ENCODE data around the gene FIBCD1.

DNA sequence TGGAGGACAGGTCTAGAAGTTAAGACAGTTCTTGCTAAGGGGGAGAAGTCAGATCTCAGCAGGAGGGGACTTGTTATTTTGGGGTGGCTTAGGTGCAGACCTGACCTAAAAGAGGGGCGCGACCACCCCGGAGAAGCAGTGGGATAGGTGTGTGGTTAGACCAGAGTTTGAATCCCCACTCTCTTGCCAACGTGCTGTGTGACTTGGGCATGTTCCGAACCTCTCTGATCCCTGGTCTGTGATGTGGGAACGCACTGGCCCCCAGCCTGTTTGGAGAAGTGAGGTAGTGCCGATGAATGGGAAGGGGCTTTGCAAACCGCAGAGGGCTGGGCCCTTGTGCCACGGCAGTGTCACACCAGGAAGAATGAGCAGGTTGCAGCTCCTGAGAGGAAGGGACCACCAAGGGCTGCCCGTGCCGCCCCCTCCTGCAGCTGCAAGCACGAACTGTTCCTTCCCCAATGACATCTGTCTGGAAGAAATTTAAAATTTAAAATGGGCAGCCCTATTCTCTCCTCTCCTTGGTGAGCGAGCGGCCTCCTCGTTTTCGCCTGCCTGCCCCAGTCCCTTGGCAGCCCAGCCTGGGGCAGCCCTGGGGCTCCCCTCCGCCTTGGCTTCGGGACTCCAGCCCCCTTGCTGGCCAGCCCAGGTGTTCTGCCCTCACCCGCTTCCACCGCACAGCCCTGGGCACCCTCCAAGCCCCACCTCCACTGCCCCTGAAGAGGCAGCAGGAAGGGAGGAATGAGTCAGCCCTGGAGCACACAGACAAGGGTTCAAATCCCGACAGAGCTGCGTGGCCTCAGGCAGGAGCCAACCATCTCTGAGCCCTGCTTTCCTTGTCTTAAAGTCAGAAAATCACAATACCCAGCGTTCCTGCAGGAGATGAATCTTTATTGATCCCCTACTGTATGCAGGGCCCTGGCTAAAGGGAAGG lies 1.6 kb downstream of the FIBCD1 start:
- TF ChIP-seq, protein P1, sequence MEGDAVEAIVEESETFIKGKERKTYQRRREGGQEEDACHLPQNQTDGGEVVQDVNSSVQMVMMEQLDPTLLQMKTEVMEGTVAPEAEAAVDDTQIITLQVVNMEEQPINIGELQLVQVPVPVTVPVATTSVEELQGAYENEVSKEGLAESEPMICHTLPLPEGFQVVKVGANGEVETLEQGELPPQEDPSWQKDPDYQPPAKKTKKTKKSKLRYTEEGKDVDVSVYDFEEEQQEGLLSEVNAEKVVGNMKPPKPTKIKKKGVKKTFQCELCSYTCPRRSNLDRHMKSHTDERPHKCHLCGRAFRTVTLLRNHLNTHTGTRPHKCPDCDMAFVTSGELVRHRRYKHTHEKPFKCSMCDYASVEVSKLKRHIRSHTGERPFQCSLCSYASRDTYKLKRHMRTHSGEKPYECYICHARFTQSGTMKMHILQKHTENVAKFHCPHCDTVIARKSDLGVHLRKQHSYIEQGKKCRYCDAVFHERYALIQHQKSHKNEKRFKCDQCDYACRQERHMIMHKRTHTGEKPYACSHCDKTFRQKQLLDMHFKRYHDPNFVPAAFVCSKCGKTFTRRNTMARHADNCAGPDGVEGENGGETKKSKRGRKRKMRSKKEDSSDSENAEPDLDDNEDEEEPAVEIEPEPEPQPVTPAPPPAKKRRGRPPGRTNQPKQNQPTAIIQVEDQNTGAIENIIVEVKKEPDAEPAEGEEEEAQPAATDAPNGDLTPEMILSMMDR (IDR thresholded peaks at IDR 0.05; ENCODE audit: low read length), result no peak
- no peak for TF ChIP-seq EZH2 (IDR thresholded peaks at IDR 0.05; ENCODE audit: borderline replicate concordance, low read length)
